Kidney capillary endothelial cell (primary cell): ENCODE measurements around the gene RETREG3.

Experiments
- DNase-seq: peaks from one replicate; pipeline ENCODE4 v3.0.0-alpha.2; 2018; ENCODE audit warnings: low spot score

The RETREG3 gene

DNA sequence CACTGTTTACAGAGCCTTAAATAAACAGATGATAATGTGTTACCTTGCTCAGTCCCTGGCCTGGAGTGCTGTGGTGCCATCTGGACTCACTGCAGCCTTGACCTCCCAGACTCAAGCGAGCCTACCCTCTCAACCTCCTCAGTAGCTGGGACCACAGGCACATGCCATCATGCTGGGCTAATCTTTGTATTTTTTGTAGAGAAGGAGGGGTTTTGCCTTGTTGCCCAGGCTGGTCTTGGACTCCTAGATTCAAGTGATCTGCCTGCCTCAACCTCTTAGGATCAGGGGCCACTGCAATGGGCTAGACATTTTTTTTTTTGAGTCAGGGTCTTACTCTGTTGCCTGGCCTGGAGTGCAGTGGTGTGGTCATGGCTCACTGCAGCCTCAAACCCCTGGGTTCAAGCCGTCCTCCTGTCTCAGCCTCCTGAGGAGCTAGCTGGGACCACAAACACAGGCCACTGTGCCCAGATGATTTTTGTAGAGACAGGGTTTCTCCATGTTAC is 78.2 kb downstream of the RETREG3 start:
- no peak for DNase-seq
